ENCODE data around the gene MED16.
"Not testable (repeated sequence)": the region's sequence is repeated elsewhere in the genome, so short reads cannot be mapped to it uniquely, and the experiment has no call there.

Gene MED16

GRCh38 chr19:869245-870177 lies 23.5 kb downstream of the MED16 start:
- peak; percentile 96 for DNase-seq

DNA sequence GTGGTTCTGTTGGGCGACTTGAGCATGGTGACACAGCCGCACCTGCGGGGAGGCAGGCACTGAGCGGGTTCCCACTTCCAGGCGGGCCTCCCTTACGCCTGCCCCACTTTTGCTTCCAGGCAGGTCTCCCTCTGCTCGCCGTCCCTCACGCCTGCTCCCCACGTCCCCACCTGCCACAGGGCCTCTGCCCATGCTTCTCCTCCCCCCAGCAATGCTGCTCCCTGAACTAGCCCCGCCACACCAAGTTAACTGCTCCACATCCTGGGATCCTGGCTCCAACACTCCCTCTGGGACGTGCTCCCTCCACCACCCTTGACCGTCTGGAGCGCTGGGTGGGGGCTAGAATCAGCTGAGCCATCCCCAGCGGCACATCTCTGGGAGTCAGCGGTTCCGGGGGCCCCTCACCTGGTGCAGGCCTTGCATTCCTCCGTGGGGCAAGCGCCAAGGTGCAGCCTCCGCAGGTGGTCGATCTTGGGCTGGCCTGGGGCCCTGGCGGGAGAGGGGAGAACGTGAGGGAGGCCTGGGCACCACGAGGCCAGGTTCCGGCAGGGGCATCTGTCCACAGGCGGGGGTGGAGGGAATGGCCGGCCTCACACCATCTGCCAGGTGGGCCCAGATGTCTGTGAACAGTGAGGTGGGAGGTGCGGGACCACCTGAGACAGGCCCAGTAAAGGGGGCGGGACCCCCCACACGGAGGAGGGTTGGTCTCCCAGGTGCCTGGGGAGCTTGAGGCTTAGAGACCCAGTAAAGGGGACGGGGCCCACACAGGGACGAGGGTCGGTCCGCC lies 24.3 kb downstream of the MED16 start:
- no peak for DNase-seq

GRCh38 chr19:867855-868457 lies 25.0 kb downstream of the MED16 start:
- no peak for DNase-seq

GRCh38 chr19:867301-867793 lies 25.6 kb downstream of the MED16 start:
- no peak for DNase-seq

DNA sequence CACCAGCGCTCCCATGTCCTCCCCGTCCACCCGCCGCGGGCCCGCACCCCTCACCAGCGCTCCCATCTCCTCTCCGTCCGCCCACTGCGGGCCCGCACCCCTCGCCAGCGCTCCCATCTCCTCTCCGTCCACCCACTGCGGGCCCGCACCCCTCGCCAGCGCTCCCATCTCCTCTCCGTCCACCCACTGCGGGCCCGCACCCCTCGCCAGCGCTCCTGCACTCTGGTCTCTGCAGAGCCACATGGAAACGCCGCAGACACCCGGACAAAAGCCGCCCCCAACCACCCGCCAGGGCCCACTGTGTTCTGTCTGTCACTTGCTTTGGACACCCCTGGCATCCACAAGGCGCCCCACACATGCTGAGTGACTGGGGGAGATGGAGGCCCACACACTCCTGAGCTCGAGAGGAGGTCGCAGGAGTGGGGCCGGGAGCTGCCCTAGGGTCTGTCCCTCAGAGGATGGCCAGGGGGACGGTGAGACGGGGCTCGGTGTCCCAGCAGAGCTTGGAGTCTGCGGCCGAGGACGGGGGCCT lies 26.2 kb downstream of the MED16 start:
- no peak for DNase-seq

- no peak for DNase-seq
Observed at GRCh38 chr19:863315-863620, 29.7 kb downstream of the MED16 start.

DNA sequence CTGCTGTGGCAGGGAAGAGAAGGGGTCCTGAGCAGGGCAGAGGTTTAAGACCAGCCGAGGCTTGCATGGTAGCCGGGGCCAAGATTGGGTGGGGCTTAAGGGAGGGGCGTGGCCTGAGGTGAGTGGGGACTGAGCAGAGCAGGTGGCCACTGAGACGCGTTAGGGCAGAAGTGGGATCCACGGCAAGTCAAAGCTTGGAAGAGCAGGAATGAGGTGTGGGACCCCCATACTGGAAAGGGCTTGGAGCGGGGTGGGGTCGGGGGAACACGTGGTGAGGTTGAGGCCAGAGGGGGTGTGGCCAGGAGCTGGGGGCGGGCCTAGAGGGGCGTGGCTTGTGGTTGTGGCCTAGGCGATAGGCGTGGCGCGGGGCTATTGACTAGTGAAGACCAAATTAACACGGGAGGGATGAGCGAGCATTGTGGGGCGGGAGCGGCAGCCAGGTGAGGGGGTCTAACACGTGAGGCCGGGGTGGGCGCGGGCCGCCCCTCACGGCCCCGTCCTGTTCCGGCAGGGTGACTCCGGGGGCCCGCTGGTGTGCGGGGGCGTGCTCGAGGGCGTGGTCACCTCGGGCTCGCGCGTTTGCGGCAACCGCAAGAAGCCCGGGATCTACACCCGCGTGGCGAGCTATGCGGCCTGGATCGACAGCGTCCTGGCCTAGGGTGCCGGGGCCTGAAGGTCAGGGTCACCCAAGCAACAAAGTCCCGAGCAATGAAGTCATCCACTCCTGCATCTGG lies 30.2 kb downstream of the MED16 start:
- peak; percentile 41 for DNase-seq

- DNase-seq: peak; percentile 13
Observed at GRCh38 chr19:861756-862580, 31.0 kb downstream of the MED16 start.

- no peak for DNase-seq
Observed at GRCh38 chr19:861141-861755, 31.7 kb downstream of the MED16 start.

DNA sequence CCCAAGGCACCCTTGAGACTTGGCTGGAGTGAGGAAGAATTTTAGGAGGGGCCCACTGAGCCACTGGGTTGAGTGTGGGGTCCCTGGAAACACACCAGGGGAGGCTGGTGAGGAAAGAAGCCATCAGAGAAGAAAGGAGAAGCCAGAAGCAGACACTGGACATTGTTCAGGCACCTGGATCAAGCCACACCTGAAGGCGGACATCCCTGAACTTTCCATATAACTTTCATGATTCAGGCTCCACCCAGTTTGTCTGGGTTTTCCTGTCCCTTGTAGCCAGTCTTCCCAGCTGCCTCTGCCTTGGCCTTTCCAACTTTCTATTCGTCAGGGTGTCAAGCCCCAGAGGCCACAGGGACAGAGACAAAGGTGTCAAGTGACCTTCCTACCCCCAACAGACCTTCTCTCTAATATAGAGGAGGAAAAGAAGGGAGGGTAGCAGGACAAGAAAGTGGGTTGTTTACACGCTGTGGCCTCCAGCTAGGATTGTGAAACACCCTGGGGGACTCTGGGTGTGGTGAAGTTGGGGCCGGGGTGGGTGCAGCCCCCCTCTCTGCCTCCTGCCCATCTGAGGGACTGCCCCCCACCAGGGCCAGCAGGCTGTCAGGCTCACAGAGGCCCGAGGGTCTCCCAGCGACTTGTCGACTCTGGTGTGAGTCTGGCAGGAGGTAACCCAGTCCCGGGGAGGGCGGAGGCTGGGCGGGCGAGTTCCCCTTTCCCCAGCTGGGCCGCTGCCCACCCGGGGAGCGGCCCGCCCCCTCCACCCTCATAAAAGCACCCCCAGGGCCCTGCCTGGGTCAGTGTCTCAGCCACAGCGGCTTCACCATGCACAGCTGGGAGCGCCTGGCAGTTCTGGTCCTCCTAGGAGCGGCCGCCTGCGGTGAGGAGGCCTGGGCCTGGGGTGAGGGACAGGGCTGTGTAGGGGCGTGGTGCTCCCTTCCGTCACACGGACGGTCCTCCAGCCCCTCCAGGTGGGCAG lies 33.8 kb downstream of the MED16 start, which contains the start of gene CFD:
CFD (plus strand) TSS at position 797 of the 976 bp plus-strand sequence; CDS start at position 823, 26 bp downstream.
- DNase-seq: no peak

- no peak for DNase-seq
Observed at GRCh38 chr19:858284-858683, 34.7 kb downstream of the MED16 start.

DNA sequence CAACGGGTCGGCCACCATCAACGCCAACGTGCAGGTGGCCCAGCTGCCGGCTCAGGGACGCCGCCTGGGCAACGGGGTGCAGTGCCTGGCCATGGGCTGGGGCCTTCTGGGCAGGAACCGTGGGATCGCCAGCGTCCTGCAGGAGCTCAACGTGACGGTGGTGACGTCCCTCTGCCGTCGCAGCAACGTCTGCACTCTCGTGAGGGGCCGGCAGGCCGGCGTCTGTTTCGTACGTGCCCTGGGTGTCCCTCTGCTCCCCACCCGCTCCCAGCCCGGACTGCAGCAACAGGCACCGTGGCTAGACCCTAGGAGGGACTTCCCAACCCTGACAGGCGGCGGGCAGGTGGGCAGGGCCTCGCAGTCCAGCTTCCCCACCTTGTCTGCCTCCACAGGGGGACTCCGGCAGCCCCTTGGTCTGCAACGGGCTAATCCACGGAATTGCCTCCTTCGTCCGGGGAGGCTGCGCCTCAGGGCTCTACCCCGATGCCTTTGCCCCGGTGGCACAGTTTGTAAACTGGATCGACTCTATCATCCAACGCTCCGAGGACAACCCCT lies 37.3 kb downstream of the MED16 start:
- no peak for DNase-seq

DNA sequence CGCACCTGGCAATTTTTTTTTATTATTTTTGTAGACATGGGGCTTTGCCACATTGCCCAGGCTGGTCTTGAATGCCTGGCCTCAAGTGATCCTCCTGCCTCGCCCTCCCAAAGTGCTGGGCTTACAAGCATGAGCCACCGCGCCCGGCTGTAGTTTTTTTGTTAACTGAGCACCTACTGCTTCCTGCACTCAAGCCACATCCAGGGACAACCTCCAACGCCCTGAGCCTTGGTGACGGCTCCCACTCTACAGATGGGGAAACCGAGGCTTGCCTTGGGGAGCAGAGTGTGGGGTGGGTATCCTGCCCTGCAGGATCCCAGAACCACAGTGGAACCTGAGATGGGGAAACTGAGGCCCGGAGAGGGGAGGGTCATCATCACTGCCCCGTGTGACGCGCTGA lies 37.8 kb downstream of the MED16 start:
- no peak for DNase-seq

DNA sequence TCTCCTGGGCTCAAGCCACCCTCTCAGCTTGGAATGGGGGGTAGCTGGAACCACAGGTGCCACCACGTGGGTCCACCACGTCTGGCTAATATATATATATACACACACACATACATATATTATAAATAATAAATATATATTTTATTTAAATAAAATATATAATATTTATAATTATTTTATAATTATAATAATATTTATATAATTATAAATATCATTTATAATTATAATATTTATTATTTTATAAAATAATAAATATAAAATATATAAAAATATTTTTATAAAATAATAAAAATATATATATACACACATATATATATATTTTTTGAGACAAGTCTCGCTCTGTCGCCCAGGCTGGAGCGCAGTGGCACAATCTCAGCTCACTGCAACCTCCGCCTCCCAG lies 38.4 kb downstream of the MED16 start:
- DNase-seq: no peak

- not testable (repeated sequence) for DNase-seq
Observed at GRCh38 chr19:853614-854220, 39.3 kb downstream of the MED16 start.

GRCh38 chr19:853014-853585 lies 39.9 kb downstream of the MED16 start:
- DNase-seq: no peak

DNA sequence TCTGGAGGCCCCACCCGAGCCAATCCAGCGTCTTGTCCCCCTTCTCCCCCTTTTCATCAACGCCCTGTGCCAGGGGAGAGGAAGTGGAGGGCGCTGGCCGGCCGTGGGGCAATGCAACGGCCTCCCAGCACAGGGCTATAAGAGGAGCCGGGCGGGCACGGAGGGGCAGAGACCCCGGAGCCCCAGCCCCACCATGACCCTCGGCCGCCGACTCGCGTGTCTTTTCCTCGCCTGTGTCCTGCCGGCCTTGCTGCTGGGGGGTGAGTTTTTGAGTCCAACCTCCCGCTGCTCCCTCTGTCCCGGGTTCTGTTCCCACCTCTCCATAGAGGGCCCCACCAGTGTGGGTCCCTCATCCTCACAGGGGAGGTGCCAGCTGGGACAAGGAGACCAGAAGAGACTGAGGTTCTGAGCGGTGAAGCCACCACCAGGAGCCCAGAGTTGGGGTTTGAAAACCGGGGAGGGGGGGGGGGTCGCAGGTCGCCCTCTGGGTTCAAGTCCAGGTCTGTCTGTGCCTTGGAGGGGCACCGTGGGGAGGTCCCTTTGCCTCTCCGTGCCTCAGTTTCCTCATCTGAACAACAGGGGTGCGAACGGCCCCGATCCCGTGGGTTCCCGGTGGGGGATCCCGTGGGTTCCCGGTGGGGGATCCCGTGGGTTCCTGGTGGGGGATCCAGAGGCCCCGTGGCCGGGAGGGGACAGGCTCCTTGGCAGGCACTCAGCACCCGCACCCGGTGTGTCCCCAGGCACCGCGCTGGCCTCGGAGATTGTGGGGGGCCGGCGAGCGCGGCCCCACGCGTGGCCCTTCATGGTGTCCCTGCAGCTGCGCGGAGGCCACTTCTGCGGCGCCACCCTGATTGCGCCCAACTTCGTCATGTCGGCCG lies 40.6 kb downstream of the MED16 start, which contains the start of gene ELANE:
ELANE (plus strand) TSS at position 168 of the 878 bp plus-strand sequence; CDS start at position 194, 26 bp downstream.
- DNase-seq: no peak
